Ramos (cell line): ENCODE data around the gene KLK15.

Experiments
- in situ Hi-C: fragments of 300-500 bp; cut with MboI; formaldehyde crosslinking; loops from one replicate; pipeline ENCODE4 v1.14.3; 2022; ENCODE audit warnings: low sequenced_read_pairs; ENCODE audit not compliant: unreplicated experiment

The KLK15 gene, protein sequence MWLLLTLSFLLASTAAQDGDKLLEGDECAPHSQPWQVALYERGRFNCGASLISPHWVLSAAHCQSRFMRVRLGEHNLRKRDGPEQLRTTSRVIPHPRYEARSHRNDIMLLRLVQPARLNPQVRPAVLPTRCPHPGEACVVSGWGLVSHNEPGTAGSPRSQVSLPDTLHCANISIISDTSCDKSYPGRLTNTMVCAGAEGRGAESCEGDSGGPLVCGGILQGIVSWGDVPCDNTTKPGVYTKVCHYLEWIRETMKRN

DNA sequence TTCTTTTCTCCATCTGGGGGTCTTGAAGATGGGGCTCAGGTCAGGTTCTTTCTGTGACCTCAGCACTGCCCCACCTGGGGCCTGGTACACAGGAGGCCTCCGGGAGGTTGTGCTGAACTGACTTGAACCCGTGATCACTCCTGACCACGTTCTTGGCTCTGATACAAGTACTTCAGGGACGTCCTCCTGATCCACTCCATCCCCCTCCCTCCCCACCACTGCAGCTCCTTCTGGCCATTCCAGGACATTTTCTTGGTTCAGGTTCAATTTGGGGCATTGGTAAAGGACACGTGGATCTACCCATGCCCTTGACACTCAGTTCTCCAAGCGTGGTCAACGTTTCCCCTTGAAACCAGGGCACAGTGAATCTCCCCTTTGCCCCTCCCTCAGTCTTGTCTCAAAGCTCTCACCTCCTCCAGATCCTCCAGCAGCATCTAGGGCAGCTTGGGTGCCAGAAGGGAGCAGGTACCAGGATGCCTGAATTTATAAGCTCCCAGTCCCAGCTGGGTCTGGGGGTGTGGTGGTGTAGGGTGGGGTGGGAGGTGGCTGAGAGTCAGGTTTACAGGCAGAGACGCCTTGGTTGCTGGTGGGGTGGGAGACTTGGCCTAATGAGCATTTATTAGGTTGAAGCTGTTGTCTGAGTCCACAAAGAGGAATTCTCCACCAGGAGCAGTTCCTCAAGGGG lies at the start of gene KLK15:
TSS of gene KLK15 (minus strand) at position 458 of the 685 bp plus-strand sequence. CDS start 2,082 bp downstream, outside the sequence.
- in situ Hi-C loops: no loop called here

DNA sequence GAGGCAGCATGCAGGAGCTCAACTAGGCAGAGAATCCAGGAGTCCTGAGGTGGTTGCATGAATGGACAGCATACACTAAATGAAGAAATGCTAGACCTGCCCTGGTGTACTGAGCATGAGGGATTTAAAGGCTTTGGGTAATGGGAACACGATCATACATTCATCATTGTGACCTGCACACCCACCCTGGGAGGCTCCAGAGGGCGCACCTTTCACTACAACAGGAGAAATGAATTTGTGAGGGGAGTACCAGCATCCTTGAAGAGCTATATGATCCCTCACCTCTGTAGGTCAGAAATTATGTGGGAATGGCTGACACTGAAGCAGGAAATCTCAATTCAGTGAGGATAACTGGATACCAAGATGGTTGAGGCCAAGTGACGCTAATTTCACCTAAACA lies 48.8 kb upstream of the KLK15 start:
- in situ Hi-C loops: no loop called here

DNA sequence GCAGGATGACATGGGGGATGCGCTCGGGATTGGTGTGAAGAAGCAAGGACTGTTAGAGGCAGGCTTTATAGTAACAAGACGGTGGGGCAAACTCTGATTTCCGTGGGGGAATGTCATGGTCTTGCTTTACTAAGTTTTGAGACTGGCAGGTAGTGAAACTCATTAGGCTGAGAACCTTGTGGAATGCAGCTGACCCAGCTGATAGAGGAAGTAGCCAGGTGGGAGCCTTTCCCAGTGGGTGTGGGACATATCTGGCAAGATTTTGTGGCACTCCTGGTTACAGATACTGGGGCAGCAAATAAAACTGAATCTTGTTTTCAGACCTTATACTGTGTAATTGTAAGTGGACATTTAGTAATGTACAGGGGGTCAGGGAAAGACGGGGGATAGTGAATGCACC lies 46.9 kb upstream of the KLK15 start:
- in situ Hi-C loops: no loop called here

DNA sequence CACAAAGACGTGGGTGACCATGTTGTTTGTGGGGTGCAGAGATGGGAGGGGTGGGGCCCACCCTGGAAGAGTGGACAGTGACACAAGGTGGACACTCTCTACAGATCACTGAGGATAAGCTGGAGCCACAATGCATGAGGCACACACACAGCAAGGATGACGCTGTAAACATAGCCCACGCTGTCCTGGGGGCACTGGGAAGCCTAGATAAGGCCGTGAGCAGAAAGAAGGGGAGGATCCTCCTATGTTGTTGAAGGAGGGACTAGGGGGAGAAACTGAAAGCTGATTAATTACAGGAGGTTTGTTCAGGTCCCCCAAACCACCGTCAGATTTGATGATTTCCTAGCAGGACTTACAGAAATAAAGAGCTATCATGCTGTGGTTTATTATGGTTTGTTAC lies 45.5 kb upstream of the KLK15 start:
- in situ Hi-C loops: no loop called here

DNA sequence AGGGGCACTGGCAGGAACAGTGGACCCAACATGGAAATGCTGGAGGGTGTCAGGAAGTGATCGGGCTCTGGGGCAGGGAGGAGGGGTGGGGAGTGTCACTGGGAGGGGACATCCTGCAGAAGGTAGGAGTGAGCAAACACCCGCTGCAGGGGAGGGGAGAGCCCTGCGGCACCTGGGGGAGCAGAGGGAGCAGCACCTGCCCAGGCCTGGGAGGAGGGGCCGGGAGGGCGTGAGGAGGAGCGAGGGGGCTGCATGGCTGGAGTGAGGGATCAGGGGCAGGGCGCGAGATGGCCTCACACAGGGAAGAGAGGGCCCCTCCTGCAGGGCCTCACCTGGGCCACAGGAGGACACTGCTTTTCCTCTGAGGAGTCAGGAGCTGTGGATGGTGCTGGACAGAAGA lies 44.0 kb upstream of the KLK15 start:
- in situ Hi-C loops: no loop called here

DNA sequence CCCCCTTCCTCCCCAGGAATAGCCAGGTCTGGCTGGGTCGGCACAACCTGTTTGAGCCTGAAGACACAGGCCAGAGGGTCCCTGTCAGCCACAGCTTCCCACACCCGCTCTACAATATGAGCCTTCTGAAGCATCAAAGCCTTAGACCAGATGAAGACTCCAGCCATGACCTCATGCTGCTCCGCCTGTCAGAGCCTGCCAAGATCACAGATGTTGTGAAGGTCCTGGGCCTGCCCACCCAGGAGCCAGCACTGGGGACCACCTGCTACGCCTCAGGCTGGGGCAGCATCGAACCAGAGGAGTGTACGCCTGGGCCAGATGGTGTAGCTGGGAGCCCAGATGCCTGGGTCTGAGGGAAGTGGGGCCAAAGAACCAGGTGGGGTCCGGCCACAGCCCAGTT lies 43.1 kb upstream of the KLK15 start:
- in situ Hi-C loops: no loop called here

DNA sequence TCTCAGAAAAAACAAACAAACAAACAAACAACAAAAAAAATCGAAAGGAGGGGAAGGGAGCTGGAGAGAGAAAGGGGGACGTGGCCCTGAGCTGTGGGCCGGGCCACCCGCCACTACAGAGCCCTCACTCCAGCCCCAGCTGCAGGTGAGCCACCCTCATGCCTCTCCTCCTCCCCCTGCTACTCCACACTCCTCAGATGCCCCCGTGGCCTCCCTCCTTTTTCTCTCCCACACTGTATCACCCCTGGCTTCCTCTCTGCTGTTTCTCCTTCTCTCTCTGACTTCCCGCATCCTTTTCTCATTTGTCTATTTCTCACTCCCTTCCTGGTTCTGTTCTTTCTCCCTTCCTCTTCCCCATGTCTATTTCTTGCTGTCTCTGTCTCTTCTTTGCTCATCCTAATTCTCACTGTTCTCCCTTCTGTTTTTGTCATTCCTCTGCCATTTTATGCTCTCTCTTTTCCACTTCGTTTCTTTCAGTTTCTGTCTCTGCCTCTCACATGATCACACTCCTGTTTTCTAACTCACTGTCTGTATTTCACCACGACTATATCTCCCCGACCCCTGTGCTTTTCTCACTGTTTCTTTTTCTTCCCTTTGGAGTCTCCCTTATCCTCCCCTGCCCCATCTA lies 42.5 kb upstream of the KLK15 start:
- in situ Hi-C loops: no loop called here

DNA sequence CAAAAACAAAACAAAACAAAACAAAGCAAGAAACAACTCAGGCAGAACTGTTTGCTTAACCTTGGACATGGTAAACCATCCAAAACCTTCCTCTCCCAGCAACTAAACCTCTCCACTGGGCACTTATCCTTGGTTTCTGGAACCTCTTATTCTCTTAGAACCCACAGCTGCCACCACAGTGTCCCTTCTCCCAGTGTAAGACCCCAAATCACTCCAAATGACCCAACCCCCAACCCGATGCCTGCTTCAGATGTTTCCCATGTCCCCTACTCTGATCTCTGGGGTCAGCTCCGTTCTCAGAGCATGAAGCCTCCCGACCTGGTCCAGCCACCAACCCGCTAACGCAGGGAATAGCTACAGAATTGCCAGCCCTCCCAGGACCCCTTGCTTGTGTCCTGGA lies 40.8 kb upstream of the KLK15 start:
- in situ Hi-C loops: no loop called here

DNA sequence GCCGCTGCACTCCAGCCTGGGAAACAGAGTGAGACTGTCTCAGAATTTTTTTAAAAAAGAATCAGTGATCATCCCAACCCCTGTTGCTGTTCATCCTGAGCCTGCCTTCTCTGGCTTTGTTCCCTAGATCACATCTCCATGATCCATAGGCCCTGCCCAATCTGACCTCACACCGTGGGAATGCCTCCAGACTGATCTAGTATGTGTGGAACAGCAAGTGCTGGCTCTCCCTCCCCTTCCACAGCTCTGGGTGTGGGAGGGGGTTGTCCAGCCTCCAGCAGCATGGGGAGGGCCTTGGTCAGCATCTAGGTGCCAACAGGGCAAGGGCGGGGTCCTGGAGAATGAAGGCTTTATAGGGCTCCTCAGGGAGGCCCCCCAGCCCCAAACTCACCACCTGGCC lies 39.7 kb upstream of the KLK15 start, which contains the start of gene KLK2:
TSS of gene KLK2 (plus strand) at position 384 of the 400 bp plus-strand sequence. CDS start 35 bp downstream, outside the sequence.
- in situ Hi-C loops: no loop called here

DNA sequence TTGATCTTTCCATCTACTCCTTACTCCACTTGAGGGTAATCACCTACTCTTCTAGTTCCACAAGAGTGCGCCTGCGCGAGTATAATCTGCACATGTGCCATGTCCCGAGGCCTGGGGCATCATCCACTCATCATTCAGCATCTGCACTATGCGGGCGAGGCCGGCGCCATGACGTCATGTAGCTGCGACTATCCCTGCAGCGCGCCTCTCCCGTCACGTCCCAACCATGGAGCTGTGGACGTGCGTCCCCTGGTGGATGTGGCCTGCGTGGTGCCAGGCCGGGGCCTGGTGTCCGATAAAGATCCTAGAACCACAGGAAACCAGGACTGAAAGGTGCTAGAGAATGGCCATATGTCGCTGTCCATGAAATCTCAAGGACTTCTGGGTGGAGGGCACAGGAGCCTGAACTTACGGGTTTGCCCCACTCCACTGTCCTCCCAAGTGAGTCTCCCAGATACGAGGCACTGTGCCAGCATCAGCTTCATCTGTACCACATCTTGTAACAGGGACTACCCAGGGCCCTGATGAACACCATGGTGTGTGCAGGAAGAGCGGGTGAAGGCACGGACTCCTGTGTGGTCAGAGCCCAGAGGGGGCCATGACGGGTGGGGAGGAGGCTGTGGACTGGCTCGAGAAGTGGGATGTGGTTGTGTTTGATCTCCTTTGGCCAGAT lies 37.2 kb upstream of the KLK15 start:
- in situ Hi-C loops: no loop called here

DNA sequence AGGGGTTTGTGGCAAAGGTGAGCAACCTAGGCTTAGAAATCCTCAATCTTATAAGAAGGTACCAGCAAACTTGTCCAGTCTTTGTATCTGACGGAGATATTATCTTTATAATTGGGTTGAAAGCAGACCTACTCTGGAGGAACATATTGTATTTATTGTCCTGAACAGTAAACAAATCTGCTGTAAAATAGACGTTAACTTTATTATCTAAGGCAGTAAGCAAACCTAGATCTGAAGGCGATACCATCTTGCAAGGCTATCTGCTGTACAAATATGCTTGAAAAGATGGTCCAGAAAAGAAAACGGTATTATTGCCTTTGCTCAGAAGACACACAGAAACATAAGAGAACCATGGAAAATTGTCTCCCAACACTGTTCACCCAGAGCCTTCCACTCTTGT lies 36.1 kb upstream of the KLK15 start:
- in situ Hi-C loops: no loop called here

DNA sequence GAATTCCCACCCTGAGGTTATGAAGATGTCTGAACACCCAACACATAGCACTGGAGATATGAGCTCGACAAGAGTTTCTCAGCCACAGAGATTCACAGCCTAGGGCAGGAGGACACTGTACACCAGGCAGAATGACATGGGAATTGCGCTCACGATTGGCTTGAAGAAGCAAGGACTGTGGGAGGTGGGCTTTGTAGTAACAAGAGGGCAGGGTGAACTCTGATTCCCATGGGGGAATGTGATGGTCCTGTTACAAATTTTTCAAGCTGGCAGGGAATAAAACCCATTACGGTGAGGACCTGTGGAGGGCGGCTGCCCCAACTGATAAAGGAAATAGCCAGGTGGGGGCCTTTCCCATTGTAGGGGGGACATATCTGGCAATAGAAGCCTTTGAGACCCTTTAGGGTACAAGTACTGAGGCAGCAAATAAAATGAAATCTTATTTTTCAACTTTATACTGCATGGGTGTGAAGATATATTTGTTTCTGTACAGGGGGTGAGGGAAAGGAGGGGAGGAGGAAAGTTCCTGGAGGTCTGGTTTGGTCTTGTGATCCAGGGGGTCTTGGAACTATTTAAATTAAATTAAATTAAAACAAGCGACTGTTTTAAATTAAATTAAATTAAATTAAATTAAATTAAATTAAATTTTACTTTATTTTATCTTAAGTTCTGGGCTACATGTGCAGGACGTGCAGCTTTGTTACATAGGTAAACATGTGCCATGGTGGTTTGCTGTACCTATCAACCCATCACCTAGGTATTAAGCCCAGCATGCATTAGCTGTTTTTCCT lies 28.3 kb upstream of the KLK15 start:
- in situ Hi-C loops: no loop called here

DNA sequence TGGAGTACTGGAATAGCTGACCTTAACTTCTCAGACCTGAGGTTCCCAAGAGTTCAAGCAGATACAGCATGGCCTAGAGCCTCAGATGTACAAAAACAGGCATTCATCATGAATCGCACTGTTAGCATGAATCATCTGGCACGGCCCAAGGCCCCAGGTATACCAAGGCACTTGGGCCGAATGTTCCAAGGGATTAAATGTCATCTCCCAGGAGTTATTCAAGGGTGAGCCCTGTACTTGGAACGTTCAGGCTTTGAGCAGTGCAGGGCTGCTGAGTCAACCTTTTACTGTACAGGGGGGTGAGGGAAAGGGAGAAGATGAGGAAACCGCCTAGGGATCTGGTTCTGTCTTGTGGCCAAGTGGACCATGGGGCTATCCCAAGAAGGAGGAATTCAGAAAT lies 27.6 kb upstream of the KLK15 start:
- in situ Hi-C loops: no loop called here

DNA sequence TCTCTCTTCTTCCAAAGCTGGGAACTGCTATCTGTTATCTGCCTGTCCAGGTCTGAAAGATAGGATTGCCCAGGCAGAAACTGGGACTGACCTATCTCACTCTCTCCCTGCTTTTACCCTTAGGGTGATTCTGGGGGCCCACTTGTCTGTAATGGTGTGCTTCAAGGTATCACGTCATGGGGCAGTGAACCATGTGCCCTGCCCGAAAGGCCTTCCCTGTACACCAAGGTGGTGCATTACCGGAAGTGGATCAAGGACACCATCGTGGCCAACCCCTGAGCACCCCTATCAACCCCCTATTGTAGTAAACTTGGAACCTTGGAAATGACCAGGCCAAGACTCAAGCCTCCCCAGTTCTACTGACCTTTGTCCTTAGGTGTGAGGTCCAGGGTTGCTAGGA lies 26.5 kb upstream of the KLK15 start:
- in situ Hi-C loops: no loop called here

DNA sequence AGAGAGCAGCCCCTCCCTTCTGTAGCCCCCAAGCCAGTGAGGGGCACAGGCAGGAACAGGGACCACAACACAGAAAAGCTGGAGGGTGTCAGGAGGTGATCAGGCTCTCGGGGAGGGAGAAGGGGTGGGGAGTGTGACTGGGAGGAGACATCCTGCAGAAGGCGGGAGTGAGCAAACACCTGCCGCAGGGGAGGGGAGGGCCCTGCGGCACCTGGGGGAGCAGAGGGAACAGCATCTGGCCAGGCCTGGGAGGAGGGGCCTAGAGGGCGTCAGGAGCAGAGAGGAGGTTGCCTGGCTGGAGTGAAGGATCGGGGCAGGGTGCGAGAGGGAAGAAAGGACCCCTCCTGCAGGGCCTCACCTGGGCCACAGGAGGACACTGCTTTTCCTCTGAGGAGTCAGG lies 25.5 kb upstream of the KLK15 start:
- in situ Hi-C loops: no loop called here

DNA sequence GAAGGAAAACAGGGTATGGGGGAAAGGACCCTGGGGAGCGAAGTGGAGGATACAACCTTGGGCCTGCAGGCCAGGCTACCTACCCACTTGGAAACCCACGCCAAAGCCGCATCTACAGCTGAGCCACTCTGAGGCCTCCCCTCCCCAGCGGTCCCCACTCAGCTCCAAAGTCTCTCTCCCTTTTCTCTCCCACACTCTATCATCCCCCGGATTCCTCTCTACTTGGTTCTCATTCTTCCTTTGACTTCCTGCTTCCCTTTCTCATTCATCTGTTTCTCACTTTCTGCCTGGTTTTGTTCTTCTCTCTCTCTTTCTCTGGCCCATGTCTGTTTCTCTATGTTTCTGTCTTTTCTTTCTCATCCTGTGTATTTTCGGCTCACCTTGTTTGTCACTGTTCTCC lies 24.0 kb upstream of the KLK15 start:
- in situ Hi-C loops: no loop called here

DNA sequence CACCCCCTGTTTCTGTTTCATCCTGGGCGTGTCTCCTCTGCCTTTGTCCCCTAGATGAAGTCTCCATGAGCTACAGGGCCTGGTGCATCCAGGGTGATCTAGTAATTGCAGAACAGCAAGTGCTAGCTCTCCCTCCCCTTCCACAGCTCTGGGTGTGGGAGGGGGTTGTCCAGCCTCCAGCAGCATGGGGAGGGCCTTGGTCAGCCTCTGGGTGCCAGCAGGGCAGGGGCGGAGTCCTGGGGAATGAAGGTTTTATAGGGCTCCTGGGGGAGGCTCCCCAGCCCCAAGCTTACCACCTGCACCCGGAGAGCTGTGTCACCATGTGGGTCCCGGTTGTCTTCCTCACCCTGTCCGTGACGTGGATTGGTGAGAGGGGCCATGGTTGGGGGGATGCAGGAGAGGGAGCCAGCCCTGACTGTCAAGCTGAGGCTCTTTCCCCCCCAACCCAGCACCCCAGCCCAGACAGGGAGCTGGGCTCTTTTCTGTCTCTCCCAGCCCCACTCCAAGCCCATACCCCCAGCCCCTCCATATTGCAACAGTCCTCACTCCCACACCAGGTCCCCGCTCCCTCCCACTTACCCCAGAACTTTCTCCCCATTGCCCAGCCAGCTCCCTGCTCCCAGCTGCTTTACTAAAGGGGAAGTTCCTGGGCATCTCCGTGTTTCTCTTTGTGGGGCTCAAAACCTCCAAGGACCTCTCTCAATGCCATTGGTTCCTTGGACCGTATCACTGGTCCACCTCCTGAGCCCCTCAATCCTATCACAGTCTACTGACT lies 21.4 kb upstream of the KLK15 start, which contains the start of gene KLK3:
TSS of gene KLK3 (plus strand) at position 280 of the 775 bp plus-strand sequence. CDS start at position 321, 41 bp downstream.
- in situ Hi-C loops: no loop called here

DNA sequence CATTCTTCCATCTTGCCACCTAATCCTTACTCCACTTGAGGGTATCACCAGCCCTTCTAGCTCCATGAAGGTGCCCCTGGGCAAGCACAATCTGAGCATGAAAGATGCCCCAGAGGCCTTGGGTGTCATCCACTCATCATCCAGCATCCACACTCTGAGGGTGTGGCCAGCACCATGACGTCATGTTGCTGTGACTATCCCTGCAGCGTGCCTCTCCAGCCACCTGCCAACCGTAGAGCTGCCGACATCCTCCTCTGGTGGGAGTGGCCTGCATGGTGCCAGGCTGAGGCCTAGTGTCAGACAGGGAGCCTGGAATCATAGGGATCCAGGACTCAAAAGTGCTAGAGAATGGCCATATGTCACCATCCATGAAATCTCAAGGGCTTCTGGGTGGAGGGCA lies 18.2 kb upstream of the KLK15 start:
- in situ Hi-C loops: no loop called here

DNA sequence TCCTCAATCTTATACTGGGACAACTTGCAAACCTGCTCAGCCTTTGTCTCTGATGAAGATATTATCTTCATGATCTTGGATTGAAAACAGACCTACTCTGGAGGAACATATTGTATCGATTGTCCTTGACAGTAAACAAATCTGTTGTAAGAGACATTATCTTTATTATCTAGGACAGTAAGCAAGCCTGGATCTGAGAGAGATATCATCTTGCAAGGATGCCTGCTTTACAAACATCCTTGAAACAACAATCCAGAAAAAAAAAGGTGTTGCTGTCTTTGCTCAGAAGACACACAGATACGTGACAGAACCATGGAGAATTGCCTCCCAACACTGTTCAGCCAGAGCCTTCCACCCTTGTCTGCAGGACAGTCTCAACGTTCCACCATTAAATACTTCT lies 17.4 kb upstream of the KLK15 start:
- in situ Hi-C loops: no loop called here
